ENCODE data around the gene ARHGAP22.

Gene ARHGAP22

GRCh38 chr10:48550071-48550691 is 54.7 kb downstream of the ARHGAP22 start:
- DNase-seq, result no peak

- no peak for DNase-seq
Measured at GRCh38 chr10:48549236-48549635, 55.6 kb downstream of the ARHGAP22 start.

GRCh38 chr10:48548531-48549135 is 56.2 kb downstream of the ARHGAP22 start:
- no peak for DNase-seq

- DNase-seq, result no peak
Measured at GRCh38 chr10:48547981-48548380, 56.9 kb downstream of the ARHGAP22 start.

GRCh38 chr10:48547061-48547895 is 57.6 kb downstream of the ARHGAP22 start:
- no peak for DNase-seq

GRCh38 chr10:48545462-48546145 is 59.3 kb downstream of the ARHGAP22 start:
- no peak for DNase-seq

GRCh38 chr10:48543182-48543844 is 61.6 kb downstream of the ARHGAP22 start:
- no peak for DNase-seq

- no peak for DNase-seq
Measured at GRCh38 chr10:48542471-48543181, 62.2 kb downstream of the ARHGAP22 start.

GRCh38 chr10:48541144-48541795 is 63.6 kb downstream of the ARHGAP22 start:
- no peak for DNase-seq

- DNase-seq, result no peak
Measured at GRCh38 chr10:48538611-48539010, 66.3 kb downstream of the ARHGAP22 start.

- no peak for DNase-seq
Measured at GRCh38 chr10:48536916-48537890, 67.7 kb downstream of the ARHGAP22 start.

- DNase-seq, result no peak
Measured at GRCh38 chr10:48536156-48536500, 68.7 kb downstream of the ARHGAP22 start.

- DNase-seq, result no peak
Measured at GRCh38 chr10:48535416-48536155, 69.3 kb downstream of the ARHGAP22 start.

- DNase-seq, result no peak
Measured at GRCh38 chr10:48533951-48534720, 70.7 kb downstream of the ARHGAP22 start.

- DNase-seq, result no peak
Measured at GRCh38 chr10:48533540-48533939, 71.3 kb downstream of the ARHGAP22 start.

- DNase-seq, result no peak
Measured at GRCh38 chr10:48531486-48531885, 73.4 kb downstream of the ARHGAP22 start.

- DNase-seq, result no peak
Measured at GRCh38 chr10:48529331-48529730, 75.5 kb downstream of the ARHGAP22 start.

GRCh38 chr10:48527756-48528155 is 77.1 kb downstream of the ARHGAP22 start:
- DNase-seq, result no peak

All from activated CD4-positive, alpha-beta T cell treated with anti-CD3 and anti-CD28 coated beads, Interleukin-2, amount 50 U/mL, for 1 hour (primary cell).